H9 (cell line): ENCODE results near the gene PPP3CA. TPM values are rescaled to one million over a fixed set of nuclear protein-coding genes. Genes with fewer than 3 reads are reported as not detected.

Experiments used
- DNase-seq: peaks from one replicate; pipeline ENCODE4 v3.0.0-alpha.2; 2017
- H2AFZ ChIP-seq: one replicate; pipeline ENCODE4 v1.6.1; 2013; ENCODE audit warnings: mild to moderate bottlenecking, low read length, control low read depth, moderate library complexity
- H2AK5ac ChIP-seq: 2 replicates; pipeline ENCODE4 v1.6.1; 2013; ENCODE audit warnings: low read length, control low read depth, mixed read lengths; ENCODE audit not compliant: insufficient read length
- H2BK120ac ChIP-seq: one replicate; pipeline ENCODE4 v1.6.1; 2013; ENCODE audit warnings: low read depth, mild to moderate bottlenecking, low read length, control low read depth, inconsistent platforms; ENCODE audit not compliant: poor library complexity, severe bottlenecking
- H2BK12ac ChIP-seq: 2 replicates; pipeline ENCODE4 v1.6.1; 2013; ENCODE audit warnings: low read length, control low read depth, mixed read lengths, low read depth; ENCODE audit not compliant: insufficient read length
- H2BK15ac ChIP-seq: 2 replicates; pipeline ENCODE4 v1.6.1; 2013; ENCODE audit warnings: low read depth, low read length, control low read depth
- H2BK20ac ChIP-seq: one replicate; pipeline ENCODE4 v1.6.1; 2013; ENCODE audit warnings: low read depth, mild to moderate bottlenecking, low read length, control low read depth, inconsistent platforms; ENCODE audit not compliant: poor library complexity, severe bottlenecking
- H2BK5ac ChIP-seq: 2 replicates; pipeline ENCODE4 v1.6.1; 2013; ENCODE audit warnings: low read length, control low read depth, mixed read lengths; ENCODE audit not compliant: insufficient read length
- H3K14ac ChIP-seq: 2 replicates; pipeline ENCODE4 v1.6.1; 2013; ENCODE audit warnings: low read length, control low read depth; ENCODE audit not compliant: insufficient read depth
- H3K18ac ChIP-seq: 2 replicates; pipeline ENCODE4 v1.6.1; 2013; ENCODE audit warnings: low read depth, mild to moderate bottlenecking, mixed read lengths, low read length, control low read depth; ENCODE audit not compliant: insufficient read length
- H3K23ac ChIP-seq: 2 replicates; pipeline ENCODE4 v1.6.1; 2013; ENCODE audit warnings: low read length, control low read depth, mixed read lengths, low read depth; ENCODE audit not compliant: insufficient read length
- H3K23me2 ChIP-seq: 2 replicates; pipeline ENCODE4 v1.6.1; 2013; ENCODE audit warnings: low read depth, mild to moderate bottlenecking, mixed read lengths, low read length, control low read depth; ENCODE audit not compliant: insufficient read length, poor library complexity, severe bottlenecking
- H3K27ac ChIP-seq: 2 replicates; pipeline ENCODE4 v1.5.1; 2013; ENCODE audit warnings: low read length, control low read depth, mixed read lengths, low read depth; ENCODE audit not compliant: insufficient read length
- H3K27me3 ChIP-seq: 2 replicates; pipeline ENCODE4 v1.6.1; 2013; ENCODE audit warnings: low read length, control low read depth, inconsistent platforms; ENCODE audit not compliant: insufficient read depth
- H3K4ac ChIP-seq: 2 replicates; pipeline ENCODE4 v1.6.1; 2013; ENCODE audit warnings: low read depth, mild to moderate bottlenecking, control low read depth, inconsistent platforms, low read length, moderate library complexity
- H3K4me1 ChIP-seq: 2 replicates; pipeline ENCODE4 v1.6.1; 2013; ENCODE audit warnings: low read length, control low read depth, inconsistent platforms; ENCODE audit not compliant: insufficient read depth
- H3K4me2 ChIP-seq: 2 replicates; pipeline ENCODE4 v1.6.1; 2013; ENCODE audit warnings: low read length, control low read depth, mixed read lengths; ENCODE audit not compliant: insufficient read length, insufficient read depth
- H3K56ac ChIP-seq: 2 replicates; pipeline ENCODE4 v1.6.1; 2013; ENCODE audit warnings: low read depth, mild to moderate bottlenecking, mixed read lengths, low read length, control low read depth; ENCODE audit not compliant: insufficient read length
- H3K79me1 ChIP-seq: 2 replicates; pipeline ENCODE4 v1.6.1; 2013; ENCODE audit warnings: low read depth, mild to moderate bottlenecking, moderate library complexity, low read length, control low read depth, inconsistent platforms; ENCODE audit not compliant: insufficient read depth, poor library complexity, severe bottlenecking
- H3K79me2 ChIP-seq: 2 replicates; pipeline ENCODE4 v1.6.1; 2013; ENCODE audit warnings: low read length, control low read depth, inconsistent platforms; ENCODE audit not compliant: insufficient read depth
- H3K9ac ChIP-seq: 2 replicates; pipeline ENCODE4 v1.6.1; 2013; ENCODE audit warnings: low read length, control low read depth, mixed read lengths; ENCODE audit not compliant: insufficient read length; ENCODE audit errors: extremely low read depth
- H3K9me3 ChIP-seq: one replicate; pipeline ENCODE4 v1.6.1; 2013; ENCODE audit warnings: low read depth, low read length, inconsistent platforms; ENCODE audit not compliant: control insufficient read depth
- H3T11ph ChIP-seq: one replicate; pipeline ENCODE4 v1.6.1; 2013; ENCODE audit warnings: mild to moderate bottlenecking, low read length, control low read depth, inconsistent platforms
- H4K20me1 ChIP-seq: one replicate; pipeline ENCODE4 v1.6.1; 2013; ENCODE audit not compliant: control insufficient read depth, insufficient read length, insufficient read depth
- H4K5ac ChIP-seq: 2 replicates; pipeline ENCODE4 v1.6.1; 2013; ENCODE audit warnings: low read depth, mild to moderate bottlenecking, mixed read lengths, low read length, control low read depth; ENCODE audit not compliant: insufficient read length
- H4K8ac ChIP-seq: replicated peaks from 2 replicates; pipeline ENCODE4 v1.6.1; 2013; ENCODE audit warnings: low read length, control low read depth, mixed read lengths, low read depth; ENCODE audit not compliant: insufficient read length
- H4K91ac ChIP-seq: 2 replicates; pipeline ENCODE4 v1.6.1; 2013; ENCODE audit warnings: low read depth, mild to moderate bottlenecking, moderate library complexity, mixed read lengths, low read length, control low read depth; ENCODE audit not compliant: insufficient read length
- H3K27ac Mint-ChIP-seq, 3 experiments: 2 replicates in 2 of 3; 3 replicates in 1 of 3; pipeline ENCODE4 v1.8.0; 2020 to 2021; ENCODE audit warnings: mixed read lengths in 3 of 3, mild to moderate bottlenecking in 1 of 3, moderate library complexity in 1 of 3
- H3K27me3 Mint-ChIP-seq: 2 replicates; pipeline ENCODE4 v1.8.0; 2021; ENCODE audit warnings: low read depth, mild to moderate bottlenecking, moderate library complexity, mixed read lengths
- H3K36me3 Mint-ChIP-seq, 3 experiments: 2 replicates in 2 of 3; 3 replicates in 1 of 3; pipeline ENCODE4 v1.8.0; 2020 to 2021; ENCODE audit warnings: low read depth in 3 of 3, mixed read lengths in 3 of 3; ENCODE audit not compliant: insufficient read depth in 1 of 3
- H3K4me1 Mint-ChIP-seq, 2 experiments: 2 replicates each; pipeline ENCODE4 v1.8.0; 2020; ENCODE audit warnings: mixed read lengths in 2 of 2
- H3K4me3 Mint-ChIP-seq, 2 experiments: 2 replicates in 1 of 2; 3 replicates in 1 of 2; pipeline ENCODE4 v1.8.0; 2020 to 2021; ENCODE audit warnings: mild to moderate bottlenecking in 2 of 2, mixed read lengths in 2 of 2, moderate library complexity in 1 of 2
- H3K9me3 Mint-ChIP-seq, 2 experiments: 2 replicates in 1 of 2; 3 replicates in 1 of 2; pipeline ENCODE4 v1.8.0; 2020; ENCODE audit warnings: mild to moderate bottlenecking in 2 of 2, mixed read lengths in 2 of 2, moderate library complexity in 1 of 2
- WGBS: extraction: QIAGEN DNeasy Blood & Tissue Kit; methylation state at CpG from one replicate; pipeline ENCODE4 v1.1.7; 2013; ENCODE audit warnings: missing lambda C conversion rate, low lambda C conversion rate, mixed read lengths; ENCODE audit not compliant: insufficient read length; ENCODE audit errors: extremely low coverage; 5-methylcytosine and 5-hydroxymethylcytosine counted together
- total RNA-seq: library from RNA; stranded (reverse); gene quantifications from 2 replicates; pipeline ENCODE4 v1.2.1, GENCODE V29; 2021
- TF ChIP-seq, protein P1 (sequence below): fragments of 200-600 bp; sonication (generic); conservative IDR thresholded peaks from 3 replicates; pipeline ENCODE4 v1.8.0; 2021; ENCODE audit warnings: antibody characterized with exemption, mild to moderate bottlenecking

PPP3CA gene
- total RNA-seq, 1 experiment from 2014 or later: 16.8 TPM

GRCh38 chr4:101198682-101199339 lies 148.5 kb downstream of the PPP3CA start:
- no CpG with 5 or more reads among the region's 4 CpGs for WGBS
- DNase-seq: no peak

More at GRCh38 chr4:101198682-101199339, 148.5 kb downstream of the PPP3CA start:
- no peaks in the 10 kb centered on the region for H3K23me2 ChIP-seq
- no peak overlapping the region for H3K18ac ChIP-seq
- H3K23ac ChIP-seq: no peak overlapping the region
- no peak overlapping the region for H3K4ac ChIP-seq
- no peak overlapping the region for H4K5ac ChIP-seq
- H3K9ac ChIP-seq: no peak overlapping the region
- no peaks in the 10 kb centered on the region for H4K20me1 ChIP-seq
- no peak overlapping the region for H2BK20ac ChIP-seq
- H2AK5ac ChIP-seq: no peak overlapping the region
- Mint-ChIP-seq H3K27me3 (no peaks in the 10 kb centered on the region), H3K4me1 (peaks cover 6 to 14% of the 10 kb centered on the region in 2 experiments; a peak in 3 of 4 replicates), H3K4me3 (no peak overlapping the region), H3K36me3 (peaks cover 0 to 3% (median 0%) of the 10 kb centered on the region in 3 experiments; a peak in 1 of 7 replicates), H3K27ac (no peak overlapping the region), H3K9me3 (no peaks in the 10 kb centered on the region)
- no peak overlapping the region for H2AFZ ChIP-seq
- no peak overlapping the region for H2BK120ac ChIP-seq
- no peak overlapping the region for H3T11ph ChIP-seq
- no peaks in the 10 kb centered on the region for H3K27me3 ChIP-seq
- no peak overlapping the region for H2BK5ac ChIP-seq
- no peak overlapping the region for H3K27ac ChIP-seq
- no peak overlapping the region for H3K14ac ChIP-seq
- peaks cover 3% of the 10 kb centered on the region for H3K79me1 ChIP-seq
- no peak overlapping the region for H4K8ac ChIP-seq
- H2BK12ac ChIP-seq: no peak overlapping the region
- H3K4me2 ChIP-seq: no peak overlapping the region
- peaks cover 5% of the 10 kb centered on the region; the same call in 1 of the 2 replicates for H3K79me2 ChIP-seq
- H3K9me3 ChIP-seq: no peaks in the 10 kb centered on the region
- TF ChIP-seq, protein P1, sequence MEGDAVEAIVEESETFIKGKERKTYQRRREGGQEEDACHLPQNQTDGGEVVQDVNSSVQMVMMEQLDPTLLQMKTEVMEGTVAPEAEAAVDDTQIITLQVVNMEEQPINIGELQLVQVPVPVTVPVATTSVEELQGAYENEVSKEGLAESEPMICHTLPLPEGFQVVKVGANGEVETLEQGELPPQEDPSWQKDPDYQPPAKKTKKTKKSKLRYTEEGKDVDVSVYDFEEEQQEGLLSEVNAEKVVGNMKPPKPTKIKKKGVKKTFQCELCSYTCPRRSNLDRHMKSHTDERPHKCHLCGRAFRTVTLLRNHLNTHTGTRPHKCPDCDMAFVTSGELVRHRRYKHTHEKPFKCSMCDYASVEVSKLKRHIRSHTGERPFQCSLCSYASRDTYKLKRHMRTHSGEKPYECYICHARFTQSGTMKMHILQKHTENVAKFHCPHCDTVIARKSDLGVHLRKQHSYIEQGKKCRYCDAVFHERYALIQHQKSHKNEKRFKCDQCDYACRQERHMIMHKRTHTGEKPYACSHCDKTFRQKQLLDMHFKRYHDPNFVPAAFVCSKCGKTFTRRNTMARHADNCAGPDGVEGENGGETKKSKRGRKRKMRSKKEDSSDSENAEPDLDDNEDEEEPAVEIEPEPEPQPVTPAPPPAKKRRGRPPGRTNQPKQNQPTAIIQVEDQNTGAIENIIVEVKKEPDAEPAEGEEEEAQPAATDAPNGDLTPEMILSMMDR: no peak
- H3K56ac ChIP-seq: no peak overlapping the region
- peaks cover 6% of the 10 kb centered on the region; the same call in 1 of the 2 replicates for H3K4me1 ChIP-seq
- H2BK15ac ChIP-seq: no peak overlapping the region
- H4K91ac ChIP-seq: no peak overlapping the region
